GM12875 (cell line): ENCODE data around the gene CRYL1.

Experiments
- H3K4me3 ChIP-seq: one replicate; pipeline ENCODE4 v1.5.1; 2011; ENCODE audit warnings: low read depth, low read length, control low read depth
- TF ChIP-seq, protein P1 (sequence below): IDR thresholded peaks from 2 replicates; pipeline ENCODE4 v1.5.1; 2011; ENCODE audit warnings: low read depth, mild to moderate bottlenecking, control low read depth, inconsistent platforms, low read length, moderate library complexity, borderline replicate concordance; ENCODE audit not compliant: insufficient read depth

CRYL1 gene

DNA sequence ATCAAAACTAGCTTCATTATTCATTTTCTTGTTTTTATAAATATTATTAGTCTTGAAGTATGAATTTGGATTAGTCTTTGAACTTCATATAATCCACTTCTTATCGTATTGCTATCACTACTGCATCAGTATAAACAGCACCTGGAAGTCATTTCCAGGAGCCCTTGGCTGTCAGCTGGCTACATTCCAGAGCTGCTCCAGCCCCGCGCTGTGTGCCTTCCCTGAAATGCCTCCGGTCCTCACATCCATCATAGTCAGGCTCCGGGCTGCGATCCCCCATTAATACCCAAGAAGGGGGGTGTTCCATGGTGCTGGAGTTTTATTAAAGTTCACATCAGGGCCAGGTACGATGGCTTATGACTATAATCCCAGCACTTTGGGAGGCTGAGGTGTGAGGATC is 169.2 kb downstream of the CRYL1 start:
- TF ChIP-seq, protein P1, sequence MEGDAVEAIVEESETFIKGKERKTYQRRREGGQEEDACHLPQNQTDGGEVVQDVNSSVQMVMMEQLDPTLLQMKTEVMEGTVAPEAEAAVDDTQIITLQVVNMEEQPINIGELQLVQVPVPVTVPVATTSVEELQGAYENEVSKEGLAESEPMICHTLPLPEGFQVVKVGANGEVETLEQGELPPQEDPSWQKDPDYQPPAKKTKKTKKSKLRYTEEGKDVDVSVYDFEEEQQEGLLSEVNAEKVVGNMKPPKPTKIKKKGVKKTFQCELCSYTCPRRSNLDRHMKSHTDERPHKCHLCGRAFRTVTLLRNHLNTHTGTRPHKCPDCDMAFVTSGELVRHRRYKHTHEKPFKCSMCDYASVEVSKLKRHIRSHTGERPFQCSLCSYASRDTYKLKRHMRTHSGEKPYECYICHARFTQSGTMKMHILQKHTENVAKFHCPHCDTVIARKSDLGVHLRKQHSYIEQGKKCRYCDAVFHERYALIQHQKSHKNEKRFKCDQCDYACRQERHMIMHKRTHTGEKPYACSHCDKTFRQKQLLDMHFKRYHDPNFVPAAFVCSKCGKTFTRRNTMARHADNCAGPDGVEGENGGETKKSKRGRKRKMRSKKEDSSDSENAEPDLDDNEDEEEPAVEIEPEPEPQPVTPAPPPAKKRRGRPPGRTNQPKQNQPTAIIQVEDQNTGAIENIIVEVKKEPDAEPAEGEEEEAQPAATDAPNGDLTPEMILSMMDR, result no peak

DNA sequence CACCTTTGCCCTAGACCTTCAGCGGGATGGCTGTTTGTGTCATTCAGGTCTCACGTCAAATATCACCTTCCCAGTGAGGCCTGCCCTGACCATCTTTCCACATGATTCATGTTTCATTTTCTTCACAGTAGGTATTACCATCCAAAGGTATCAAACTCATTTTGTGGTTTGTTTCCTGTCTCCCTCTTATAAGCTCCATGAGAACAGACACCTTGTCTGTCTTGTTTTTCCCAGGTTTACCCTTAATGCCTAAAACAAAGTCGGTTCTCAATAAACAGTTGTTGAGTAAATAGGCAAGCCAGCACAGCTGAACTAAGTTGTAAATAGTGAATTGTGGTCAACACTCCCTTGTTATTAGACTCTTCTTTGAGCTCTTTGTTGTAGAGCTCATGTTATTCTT is 170.9 kb downstream of the CRYL1 start:
- H3K4me3 ChIP-seq, result no peak overlapping the region
- TF ChIP-seq, protein P1, result no peak

More for the DNA sequence above, 169.2 kb downstream of the CRYL1 start:
- no peak overlapping the region for H3K4me3 ChIP-seq

DNA sequence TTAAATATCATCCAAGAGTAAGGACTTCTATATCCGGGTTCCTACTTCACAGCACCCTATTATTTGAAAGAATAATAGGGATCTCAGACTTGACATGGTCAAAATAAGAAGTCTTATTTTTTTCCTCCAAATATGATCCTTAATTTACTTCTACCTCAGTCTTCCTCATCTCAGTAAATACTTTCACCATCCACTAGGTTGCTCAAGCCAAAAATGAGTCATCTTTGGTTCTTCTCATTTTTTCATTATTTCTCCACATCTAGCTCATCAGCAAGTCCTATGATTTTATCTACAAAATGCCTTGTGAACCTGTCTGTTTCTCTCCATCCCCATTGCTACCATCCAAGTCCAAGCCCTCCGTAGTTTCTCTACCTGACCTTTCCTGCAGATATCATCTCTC is 171.7 kb downstream of the CRYL1 start:
- TF ChIP-seq, protein P1, result no peak
- no peak overlapping the region for H3K4me3 ChIP-seq
